H1 (cell line): ENCODE results near the gene PPARGC1A. TPM values are rescaled to one million over a fixed set of nuclear protein-coding genes. Genes with fewer than 3 reads are reported as not detected.

ENCODE experiments used
- ASH2L ChIP-seq: fragments of 200-600, 300-600 bp; sonication (generic); IDR thresholded peaks from one replicate; pipeline ENCODE4 v1.7.1; 2017; ENCODE audit warnings: low read length
- CEBPB ChIP-seq: IDR thresholded peaks from 2 replicates; pipeline ENCODE4 v1.6.1; 2012; ENCODE audit warnings: low read depth, low read length
- CHD1 ChIP-seq: IDR thresholded peaks from 2 replicates; pipeline ENCODE4 v1.6.1; 2012; ENCODE audit warnings: low read depth, low read length, improper control_type of control experiment
- CTBP2 ChIP-seq: IDR thresholded peaks from 2 replicates; pipeline ENCODE4 v1.7.0; 2011; ENCODE audit warnings: borderline replicate concordance, mild to moderate bottlenecking, moderate library complexity, mixed read lengths, low read length; ENCODE audit not compliant: insufficient read depth, insufficient read length
- FOSL1 ChIP-seq: IDR thresholded peaks from 2 replicates; pipeline ENCODE4 v1.6.1; 2011; ENCODE audit warnings: mild to moderate bottlenecking, low read depth, low read length, moderate library complexity; ENCODE audit not compliant: insufficient read depth
- JUND ChIP-seq: IDR thresholded peaks from 2 replicates; pipeline ENCODE4 v1.6.1; 2011; ENCODE audit warnings: mild to moderate bottlenecking, improper control_type of control experiment, low read length
- RXRA ChIP-seq: IDR thresholded peaks from 2 replicates; pipeline ENCODE4 v1.6.1; 2011; ENCODE audit warnings: low read depth, mild to moderate bottlenecking, low read length, moderate library complexity; ENCODE audit not compliant: insufficient read depth
- SP1 ChIP-seq: IDR thresholded peaks from 2 replicates; pipeline ENCODE4 v1.6.1; 2011; ENCODE audit warnings: low read depth, low read length
- USF2 ChIP-seq: IDR thresholded peaks from 2 replicates; pipeline ENCODE4 v1.6.1; 2011; ENCODE audit warnings: low read length, improper control_type of control experiment
- polyA plus RNA-seq, 7 experiments: library from polyadenylated mRNA; depleted of rRNA in 3 of 7; stranded (reverse) in 5 of 7; unstranded in 2 of 7; fragments of >200 nt in 5 of 7; fragments of 200-250 nt in 2 of 7; gene quantifications; 1 replicate in 5 of 7; 2 replicates in 1 of 7; 4 replicates in 1 of 7; pipeline versions ENCODE4 v1.2.1 to v1.2.3, GENCODE V29; 2011 to 2013; ENCODE audit warnings: missing spikeins in 2 of 7, mixed read lengths in 2 of 7
- total RNA-seq: library from RNA; stranded (reverse); fragmentation: NEBNext Ultra II Directional; extraction: Animal tissue kit (Norgen Biotek cat#: 25700); gene quantifications from 2 replicates; pipeline ENCODE4 v1.2.1, GENCODE V29; 2021

PPARGC1A gene
- total and polyA plus RNA-seq, 2 of the 8 experiments (the other 6 are each of a cell fraction or from before 2014, with no cell fraction given) = 0.54 to 1.4 TPM

- TF ChIP-seq ASH2L = no peak
- no peak for TF ChIP-seq CTBP2
- TF ChIP-seq RXRA = no peak
- TF ChIP-seq SP1 = no peak
- no peak for TF ChIP-seq JUND
- TF ChIP-seq USF2 = no peak
- TF ChIP-seq FOSL1 = no peak
- no peak for TF ChIP-seq CHD1
- no peak for TF ChIP-seq CEBPB
Observed at GRCh38 chr4:23920716-23921446, 31.0 kb upstream of the PPARGC1A start (continued).
